GM19043 (cell line): ENCODE data around the gene MC1R.
"Not testable (repeated sequence)": the region's sequence is repeated elsewhere in the genome, so short reads cannot be mapped to it uniquely, and the experiment has no call there.

Experiments
- ATAC-seq: cut with Tn5 transposase; IDR thresholded peaks from one replicate; pipeline ENCODE4 v1.9.1; 2021; ENCODE audit warnings: low read depth; ENCODE audit not compliant: unreplicated experiment

Gene MC1R

GRCh38 chr16:89934019-89934418, 15.4 kb downstream of the MC1R start:
- ATAC-seq = not testable (repeated sequence)

- no peak for ATAC-seq
These were observed 16.2 kb downstream of the MC1R start for GRCh38 chr16:89934611-89935553.

GRCh38 chr16:89935620-89936019, 17.0 kb downstream of the MC1R start:
- ATAC-seq = not testable (repeated sequence)

- ATAC-seq = no peak
These were observed 17.4 kb downstream of the MC1R start for GRCh38 chr16:89936034-89936433.

- ATAC-seq = no peak
These were observed 17.8 kb downstream of the MC1R start for GRCh38 chr16:89936508-89936907.

GRCh38 chr16:89936981-89937380, 18.3 kb downstream of the MC1R start:
- ATAC-seq = no peak

GRCh38 chr16:89938175-89938885, 19.7 kb downstream of the MC1R start:
- no peak for ATAC-seq

GRCh38 chr16:89944773-89945172, 26.1 kb downstream of the MC1R start:
- ATAC-seq = no peak

GRCh38 chr16:89945654-89946053, 27.0 kb downstream of the MC1R start:
- no peak for ATAC-seq

- ATAC-seq = no peak
These were observed 27.9 kb downstream of the MC1R start for GRCh38 chr16:89946515-89946914.

- no peak for ATAC-seq
These were observed 30.6 kb downstream of the MC1R start for GRCh38 chr16:89949121-89949742.

- no peak for ATAC-seq
These were observed 31.1 kb downstream of the MC1R start for GRCh38 chr16:89949756-89950155.

- no peak for ATAC-seq
These were observed 32.8 kb downstream of the MC1R start for GRCh38 chr16:89951509-89951908.

- no peak for ATAC-seq
These were observed 33.4 kb downstream of the MC1R start for GRCh38 chr16:89952049-89952448.

GRCh38 chr16:89952551-89952950, 33.9 kb downstream of the MC1R start:
- ATAC-seq = no peak

- ATAC-seq = peak; percentile 54
These were observed 35.2 kb downstream of the MC1R start for GRCh38 chr16:89953671-89954406.

GRCh38 chr16:89954462-89954861, 35.8 kb downstream of the MC1R start:
- no peak for ATAC-seq

GRCh38 chr16:89955001-89955685, 36.5 kb downstream of the MC1R start:
- no peak for ATAC-seq

GRCh38 chr16:89956505-89957215, 38.0 kb downstream of the MC1R start:
- no peak for ATAC-seq
